ENCODE data around the gene ZDHHC15.
"Not testable (repeated sequence)": the region's sequence is repeated elsewhere in the genome, so short reads cannot be mapped to it uniquely, and the experiment has no call there.

Gene ZDHHC15

DNA sequence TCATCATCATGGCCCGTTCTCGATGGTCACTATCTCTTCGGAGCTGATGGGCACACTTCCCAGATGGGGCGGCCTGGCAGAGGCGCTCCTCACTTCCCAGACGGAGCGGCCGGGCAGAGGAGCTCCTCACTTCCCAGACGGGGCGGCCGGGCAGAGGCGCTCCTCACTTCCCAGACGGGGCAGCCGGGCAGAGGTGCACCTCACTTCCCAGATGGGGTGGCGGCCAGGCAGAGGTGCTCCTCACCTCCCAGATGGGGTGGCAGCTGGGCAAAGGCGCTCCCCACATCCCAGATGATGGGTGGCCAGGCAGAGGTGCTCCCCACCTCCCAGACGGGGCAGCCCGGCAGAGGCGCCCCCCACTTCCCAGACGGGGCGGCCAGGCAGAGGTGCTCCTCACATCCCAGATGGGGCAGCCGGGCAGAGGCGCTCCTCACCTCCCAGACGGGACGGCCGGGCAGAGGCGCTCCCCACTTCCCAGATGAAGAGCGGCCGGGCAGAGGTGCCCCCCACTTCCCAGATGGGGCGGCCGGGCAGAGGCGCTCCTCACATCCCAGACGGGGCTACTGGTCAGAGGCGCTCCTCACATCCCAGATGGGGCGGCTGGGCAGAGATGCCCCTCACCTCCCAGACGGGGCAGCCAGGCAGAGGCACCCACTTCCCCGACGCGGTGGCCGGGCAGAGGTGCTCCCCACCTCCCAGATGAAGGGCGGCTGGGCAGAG lies 188.3 kb downstream of the ZDHHC15 start:
- H3K79me1 ChIP-seq (ENCODE audit: low read length); H3K23ac ChIP-seq (ENCODE audit: low read length); H2BK5ac ChIP-seq (ENCODE audit: low read length); H3K79me2 ChIP-seq (ENCODE audit: control insufficient read depth, insufficient read depth, low read length); H2AK5ac ChIP-seq (ENCODE audit: low read length); H3K27me3 ChIP-seq (ENCODE audit: insufficient read depth, low read length, poor library complexity); H2BK15ac ChIP-seq (replicated peaks; ENCODE audit: low read depth); H3K56ac ChIP-seq (ENCODE audit: low read length); H3K4me1 ChIP-seq (ENCODE audit: control insufficient read depth, low read depth, low read length); DNase-seq; H3K27ac ChIP-seq (ENCODE audit: low read depth, low read length); H3K4me2 ChIP-seq (ENCODE audit: low read length); H3K36me3 ChIP-seq (ENCODE audit: control insufficient read depth, insufficient read depth, low read length); H2BK120ac ChIP-seq (ENCODE audit: low read depth, low read length); H4K5ac ChIP-seq (ENCODE audit: low read length); H3K18ac ChIP-seq (ENCODE audit: low read length); H3K4me3 ChIP-seq (ENCODE audit: low read length); H4K8ac ChIP-seq (ENCODE audit: low read depth, low read length); H3K9ac ChIP-seq (ENCODE audit: low read length); H3K4ac ChIP-seq (ENCODE audit: low read depth, low read length): not testable (repeated sequence)
- WGBS (ENCODE audit: extremely low coverage, insufficient coverage, low lambda C conversion rate): no CpG with 5 or more reads among the region's 41 CpGs

DNA sequence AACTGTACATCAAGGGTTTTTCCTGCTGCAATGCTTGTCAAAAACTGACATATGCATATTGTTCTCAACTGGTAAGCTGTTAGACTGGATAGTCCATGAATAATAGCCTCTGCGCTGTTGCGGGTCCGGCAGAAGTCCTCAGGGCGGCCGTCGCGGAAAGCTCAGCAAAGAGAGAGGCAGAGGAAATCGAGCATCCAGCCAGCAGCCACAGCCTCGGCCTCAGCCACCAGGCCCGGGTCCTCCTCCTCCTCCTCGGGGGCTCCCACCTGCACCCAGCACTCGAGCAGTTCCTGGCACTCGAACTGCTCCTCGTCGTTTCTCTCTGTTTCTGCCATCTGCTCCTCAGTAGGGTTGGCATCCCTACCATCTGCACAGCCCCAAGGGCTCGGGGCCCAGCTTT lies 195.2 kb downstream of the ZDHHC15 start:
- H3K56ac ChIP-seq (ENCODE audit: low read length): no peak overlapping the region
- no peaks in the 10 kb centered on the region for H3K36me3 ChIP-seq (ENCODE audit: control insufficient read depth, insufficient read depth, low read length)
- no peak for DNase-seq
- no peak overlapping the region for H3K23ac ChIP-seq (ENCODE audit: low read length)
- H3K4me1 ChIP-seq (ENCODE audit: control insufficient read depth, low read depth, low read length): no peaks in the 10 kb centered on the region
- no peak overlapping the region for H3K18ac ChIP-seq (ENCODE audit: low read length)
- no peak overlapping the region for H4K5ac ChIP-seq (ENCODE audit: low read length)
- no peak overlapping the region for H2BK5ac ChIP-seq (ENCODE audit: low read length)
- H3K9ac ChIP-seq (ENCODE audit: low read length): no peak overlapping the region
- H3K27ac ChIP-seq (ENCODE audit: low read depth, low read length): no peak overlapping the region
- no peak overlapping the region for H2BK15ac ChIP-seq (replicated peaks; ENCODE audit: low read depth)
- H3K27me3 ChIP-seq (ENCODE audit: insufficient read depth, low read length, poor library complexity): no peaks in the 10 kb centered on the region
- H3K4ac ChIP-seq (ENCODE audit: low read depth, low read length): no peak overlapping the region
- no peak overlapping the region for H3K4me2 ChIP-seq (ENCODE audit: low read length)
- no peak overlapping the region for H4K8ac ChIP-seq (ENCODE audit: low read depth, low read length)
- H2BK120ac ChIP-seq (ENCODE audit: low read depth, low read length): no peak overlapping the region
- H3K79me1 ChIP-seq (ENCODE audit: low read length): no peaks in the 10 kb centered on the region
- H2AK5ac ChIP-seq (ENCODE audit: low read length): no peak overlapping the region
- no CpG with 5 or more reads among the region's 16 CpGs for whole genome bisulfite sequencing (ENCODE audit: extremely low coverage, insufficient coverage, low lambda C conversion rate)
- H3K4me3 ChIP-seq (ENCODE audit: low read length): no peak overlapping the region
- no peaks in the 10 kb centered on the region for H3K79me2 ChIP-seq (ENCODE audit: control insufficient read depth, insufficient read depth, low read length)

Data from mesendoderm (in vitro differentiated cells).